Left ventricle myocardium superior (tissue), 1 donor: Measurements from ENCODE around the gene C5. TPM values are rescaled to one million over a fixed set of nuclear protein-coding genes. Genes with fewer than 3 reads are reported as not detected.

Experiments
- ATAC-seq: fragments of 200-7000 bp; cut with Tn5 transposase; one replicate; pipeline ENCODE4 v1.9.1; 2020; ENCODE audit warnings: mild to moderate bottlenecking, moderate library complexity
- DNase-seq: peaks from one replicate; pipeline ENCODE4 v3.0.0-alpha.2; 2020
- intact Hi-C: fragments of 100-400 bp; cut with micrococcal nuclease; formaldehyde crosslinking; loops from one replicate; pipeline ENCODE4 v1.11.0; 2022
- total RNA-seq: library from RNA; stranded (reverse); fragmentation: NEBNext Ultra II Directional; extraction: Animal tissue kit (Norgen Biotek cat#: 25700); gene quantifications from one replicate; pipeline ENCODE4 v1.2.1, GENCODE V29; 2021
- donor health status: DM: no; HTN: yes; CAD: no; lungs with severe emphysema.

C5 gene
- total RNA-seq, 1 donor from 2014 or later = 0.69 TPM

- intact Hi-C loops = loop anchor here (10.0 kb wide), 1 partner anchor 169 kb away; no protein-coding TSS in a partner anchor
- ATAC-seq (no peak), DNase-seq (no peak)
These were observed 116.6 kb downstream of the C5 start for GRCh38 chr9:120933310-120934055.

GRCh38 chr9:120932086-120932823 lies 117.8 kb downstream of the C5 start:
- ATAC-seq = no peak
- no peak for DNase-seq
- intact Hi-C loops = loop anchor here (10.0 kb wide), 1 partner anchor 167 kb away; no protein-coding TSS in a partner anchor

- no peak for DNase-seq
- ATAC-seq = no peak
- intact Hi-C loops = loop anchor here (10.0 kb wide), 1 partner anchor 167 kb away; no protein-coding TSS in a partner anchor
These were observed 118.6 kb downstream of the C5 start for GRCh38 chr9:120931231-120932085.

- no peak for ATAC-seq
- DNase-seq = no peak
- intact Hi-C loops = loop anchor here (5.0 kb wide), 1 partner anchor 87 kb away; the partner anchor contains the start of gene PSMD5
These were observed 120.8 kb downstream of the C5 start for GRCh38 chr9:120929229-120929791.

- DNase-seq (peak; percentile 89), ATAC-seq (peak; percentile 95)
- intact Hi-C loops = loop anchor here (5.0 kb wide), 1 partner anchor 86 kb away; the partner anchor contains the start of gene PSMD5
These were observed 121.4 kb downstream of the C5 start for GRCh38 chr9:120928483-120929228.

GRCh38 chr9:120928015-120928482 lies 122.0 kb downstream of the C5 start:
- ATAC-seq (peak; percentile 28), DNase-seq (peak; percentile 60)
- intact Hi-C loops = loop anchor here (5.0 kb wide), 1 partner anchor 86 kb away; the partner anchor contains the start of gene PSMD5

- no peak for DNase-seq
- no peak for ATAC-seq
- intact Hi-C loops = loop anchor here (5.0 kb wide), 1 partner anchor 85 kb away; the partner anchor contains the start of gene PSMD5
These were observed 122.6 kb downstream of the C5 start for GRCh38 chr9:120927269-120928014.

- DNase-seq (no peak), ATAC-seq (no peak)
- intact Hi-C loops = loop anchor here (5.0 kb wide), 1 partner anchor 84 kb away; the partner anchor contains the start of gene PSMD5
These were observed 123.6 kb downstream of the C5 start, which contains the start of gene TRAF1 for GRCh38 chr9:120926397-120926928. Gene TRAF1, minus strand, starts transcription at chr9:120926796. Its CDS starts 721 bp downstream, at chr9:120926075.

- intact Hi-C loops = loop anchor here (5.0 kb wide), 1 partner anchor 83 kb away; the partner anchor contains the start of gene PSMD5
- no peak for ATAC-seq
- DNase-seq = no peak
These were observed 124.3 kb downstream of the C5 start for GRCh38 chr9:120925535-120926396.

- intact Hi-C loops = loop anchor here (5.0 kb wide), 1 partner anchor 83 kb away; the partner anchor contains the start of gene PSMD5
- DNase-seq (no peak), ATAC-seq (no peak)
These were observed 125.2 kb downstream of the C5 start for GRCh38 chr9:120924698-120925534.

GRCh38 chr9:120923620-120924328 lies 126.3 kb downstream of the C5 start:
- intact Hi-C loops = no loop called here
- DNase-seq = no peak
- ATAC-seq = no peak

GRCh38 chr9:120922404-120923195 lies 127.5 kb downstream of the C5 start:
- DNase-seq (no peak), ATAC-seq (no peak)
- intact Hi-C loops = no loop called here

- intact Hi-C loops = no loop called here
- DNase-seq = no peak
- peak; percentile 34 for ATAC-seq
These were observed 128.4 kb downstream of the C5 start for GRCh38 chr9:120921661-120922181.
